ENCODE results near the gene OVCH1. TPM values are rescaled to one million over a fixed set of nuclear protein-coding genes. Genes with fewer than 3 reads are reported as not detected.

Gene OVCH1
- total RNA-seq, 2 donors from 2014 or later, result 0.13 to 0.73 TPM

DNA sequence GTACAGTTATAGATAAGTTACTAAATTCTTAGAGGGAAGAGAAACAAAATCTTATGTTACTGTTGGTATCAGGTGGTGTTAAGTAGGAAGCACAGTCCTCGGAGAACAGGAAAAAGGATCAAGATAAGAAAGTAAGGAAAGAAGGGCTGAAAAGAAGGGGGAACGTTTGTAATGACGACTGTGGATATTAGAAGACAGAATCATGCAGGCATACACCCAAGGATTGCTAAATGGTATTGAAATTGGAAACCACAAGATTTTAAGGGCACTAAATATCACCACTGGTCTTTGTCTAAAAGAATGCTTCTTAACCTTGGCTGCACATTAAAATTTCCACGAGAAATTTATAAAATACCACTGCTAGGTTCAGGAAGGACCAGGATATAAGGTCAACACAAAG, 82.4 kb downstream of the OVCH1 start:
- TF ChIP-seq CTCF (conservative IDR thresholded peaks at IDR 0.05), result no peak
- no peak overlapping the region for H3K9ac ChIP-seq (ENCODE audit: extremely low read depth, low read length, poor library complexity, severe bottlenecking)
- H3K4me3 Mint-ChIP-seq, result no peak overlapping the region
- H3K27me3 Mint-ChIP-seq (ENCODE audit: insufficient read depth), result peaks cover 9% of the 10 kb centered on the region
- H3K27me3 ChIP-seq (ENCODE audit: control insufficient read depth, insufficient read depth, low read length, poor library complexity, severe bottlenecking), result no peaks in the 10 kb centered on the region
- H3K4me1 ChIP-seq (ENCODE audit: control insufficient read depth, insufficient read depth, low read length), result no peaks in the 10 kb centered on the region
- H3K27ac ChIP-seq (ENCODE audit: low read depth, low read length), result no peak overlapping the region
- peaks cover 8% of the 10 kb centered on the region for H3K36me3 Mint-ChIP-seq (ENCODE audit: low read depth)
- H3K4me3 ChIP-seq (ENCODE audit: low read length), result no peak overlapping the region
- H3K9me3 ChIP-seq (ENCODE audit: control insufficient read depth, low read length), result peaks cover 11% of the 10 kb centered on the region
- 73 to 78% methylated on average over 2 to 4 of the region's 4 CpGs for WGBS, 2 experiments (ENCODE audit: insufficient coverage in 1 of 2, insufficient read length in 1 of 2)
- DNase-seq, result no peak
- peaks cover 31% of the 10 kb centered on the region for H3K9me3 Mint-ChIP-seq
- H3K36me3 ChIP-seq (ENCODE audit: control insufficient read depth, insufficient read depth, low read length), result no peaks in the 10 kb centered on the region
- H3K4me1 Mint-ChIP-seq, result no peaks in the 10 kb centered on the region
- H3K27ac Mint-ChIP-seq, result no peak overlapping the region

- Histone ChIP-seq H3K4me1 (ENCODE audit: control insufficient read depth, insufficient read depth, low read length) (no peaks in the 10 kb centered on the region), H3K9ac (ENCODE audit: extremely low read depth, low read length, poor library complexity, severe bottlenecking) (no peak overlapping the region), H3K27me3 (ENCODE audit: control insufficient read depth, insufficient read depth, low read length, poor library complexity, severe bottlenecking) (no peaks in the 10 kb centered on the region), H3K9me3 (ENCODE audit: control insufficient read depth, low read length) (peaks cover 11% of the 10 kb centered on the region), H3K4me3 (ENCODE audit: low read length) (no peak overlapping the region), H3K27ac (ENCODE audit: low read depth, low read length) (no peak overlapping the region), H3K36me3 (ENCODE audit: control insufficient read depth, insufficient read depth, low read length) (no peaks in the 10 kb centered on the region)
- no peaks in the 10 kb centered on the region for H3K4me1 Mint-ChIP-seq
- peaks cover 10% of the 10 kb centered on the region for H3K27me3 Mint-ChIP-seq (ENCODE audit: insufficient read depth)
- H3K9me3 Mint-ChIP-seq, result peaks cover 38% of the 10 kb centered on the region
- no peak for DNase-seq
- TF ChIP-seq CTCF (conservative IDR thresholded peaks at IDR 0.05), result no peak
- no peak overlapping the region for H3K4me3 Mint-ChIP-seq
- H3K36me3 Mint-ChIP-seq (ENCODE audit: low read depth), result peaks cover 8% of the 10 kb centered on the region
- H3K27ac Mint-ChIP-seq, result no peak overlapping the region
Measured at GRCh38 chr12:29414368-29414767, 83.1 kb downstream of the OVCH1 start.

- no peak overlapping the region for H3K27ac Mint-ChIP-seq
- DNase-seq, result no peak
- peaks cover 27% of the 10 kb centered on the region for H3K9me3 Mint-ChIP-seq
- Histone ChIP-seq H3K27ac (ENCODE audit: low read depth, low read length) (no peak overlapping the region), H3K4me1 (ENCODE audit: control insufficient read depth, insufficient read depth, low read length) (no peaks in the 10 kb centered on the region), H3K4me3 (ENCODE audit: low read length) (no peak overlapping the region), H3K27me3 (ENCODE audit: control insufficient read depth, insufficient read depth, low read length, poor library complexity, severe bottlenecking) (no peaks in the 10 kb centered on the region), H3K9me3 (ENCODE audit: control insufficient read depth, low read length) (no peaks in the 10 kb centered on the region), H3K9ac (ENCODE audit: extremely low read depth, low read length, poor library complexity, severe bottlenecking) (no peak overlapping the region), H3K36me3 (ENCODE audit: control insufficient read depth, insufficient read depth, low read length) (no peaks in the 10 kb centered on the region)
- H3K4me3 Mint-ChIP-seq, result no peak overlapping the region
- no peak for TF ChIP-seq CTCF (conservative IDR thresholded peaks at IDR 0.05)
- H3K4me1 Mint-ChIP-seq, result no peaks in the 10 kb centered on the region
- H3K27me3 Mint-ChIP-seq (ENCODE audit: insufficient read depth), result peaks cover 2% of the 10 kb centered on the region
- no peaks in the 10 kb centered on the region for H3K36me3 Mint-ChIP-seq (ENCODE audit: low read depth)
- WGBS, 2 experiments (ENCODE audit: insufficient coverage in 1 of 2, insufficient read length in 1 of 2), result 72 to 100% methylated on average over 1 to 3 of the region's 4 CpGs
Measured at GRCh38 chr12:29405561-29405960, 91.9 kb downstream of the OVCH1 start.

Measured in endodermal cell (in vitro differentiated cells).